Measurements from ENCODE around the gene IL1RAP.

IL1RAP gene

DNA sequence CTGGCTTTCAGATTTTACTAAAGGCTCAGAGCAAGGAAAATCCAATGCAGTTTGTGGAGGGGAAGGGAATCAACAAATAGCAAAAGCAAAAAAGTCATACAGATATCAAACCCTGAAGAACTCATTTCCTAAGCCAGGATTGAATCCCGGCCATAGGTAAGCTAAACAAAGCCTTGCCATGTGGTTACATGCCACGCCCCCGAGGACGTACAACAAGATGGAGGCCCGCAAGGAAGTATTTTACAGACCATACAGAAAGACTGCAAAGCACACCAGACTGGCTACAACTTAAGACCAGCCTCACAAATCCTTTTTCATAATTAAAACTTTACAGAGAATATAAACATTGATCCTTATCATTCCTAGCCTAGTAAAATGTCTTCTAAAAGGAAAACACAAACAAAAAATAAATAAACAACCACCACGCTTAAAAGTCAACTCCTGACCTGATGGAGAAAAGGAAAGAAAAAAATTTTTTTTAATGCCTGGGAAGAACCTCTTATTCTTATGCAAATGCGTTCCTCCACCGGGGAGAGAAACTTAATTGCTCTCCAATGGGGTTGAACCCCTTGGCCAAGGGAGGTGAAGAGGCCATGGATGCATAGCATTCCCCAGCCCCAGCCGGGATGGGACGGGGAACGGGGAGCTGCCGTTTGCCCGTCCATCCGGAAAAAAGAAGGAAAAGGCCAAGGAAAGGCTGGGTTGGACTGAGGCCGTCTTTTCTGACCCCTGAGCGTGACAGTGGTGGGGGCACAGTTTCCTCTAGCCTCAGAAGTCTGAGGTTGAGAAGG lies 39.3 kb downstream of the IL1RAP start:
- TF ChIP-seq, protein P1, sequence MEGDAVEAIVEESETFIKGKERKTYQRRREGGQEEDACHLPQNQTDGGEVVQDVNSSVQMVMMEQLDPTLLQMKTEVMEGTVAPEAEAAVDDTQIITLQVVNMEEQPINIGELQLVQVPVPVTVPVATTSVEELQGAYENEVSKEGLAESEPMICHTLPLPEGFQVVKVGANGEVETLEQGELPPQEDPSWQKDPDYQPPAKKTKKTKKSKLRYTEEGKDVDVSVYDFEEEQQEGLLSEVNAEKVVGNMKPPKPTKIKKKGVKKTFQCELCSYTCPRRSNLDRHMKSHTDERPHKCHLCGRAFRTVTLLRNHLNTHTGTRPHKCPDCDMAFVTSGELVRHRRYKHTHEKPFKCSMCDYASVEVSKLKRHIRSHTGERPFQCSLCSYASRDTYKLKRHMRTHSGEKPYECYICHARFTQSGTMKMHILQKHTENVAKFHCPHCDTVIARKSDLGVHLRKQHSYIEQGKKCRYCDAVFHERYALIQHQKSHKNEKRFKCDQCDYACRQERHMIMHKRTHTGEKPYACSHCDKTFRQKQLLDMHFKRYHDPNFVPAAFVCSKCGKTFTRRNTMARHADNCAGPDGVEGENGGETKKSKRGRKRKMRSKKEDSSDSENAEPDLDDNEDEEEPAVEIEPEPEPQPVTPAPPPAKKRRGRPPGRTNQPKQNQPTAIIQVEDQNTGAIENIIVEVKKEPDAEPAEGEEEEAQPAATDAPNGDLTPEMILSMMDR (IDR thresholded peaks at IDR 0.05; ENCODE audit: extremely low read depth, insufficient read depth, missing control alignments), result no peak
- no peak for DNase-seq (ENCODE audit: low spot score)
- in situ Hi-C loops (cut with MboI; ENCODE audit: low pct_unique_long_range_greater_than_20kb, low sequenced_read_pairs, unreplicated experiment), result no loop called here

GRCh38 chr3:190554197-190554596 lies 40.3 kb downstream of the IL1RAP start:
- in situ Hi-C loops (cut with MboI; ENCODE audit: low pct_unique_long_range_greater_than_20kb, low sequenced_read_pairs, unreplicated experiment), result no loop called here
- TF ChIP-seq, protein P1 (IDR thresholded peaks at IDR 0.05; ENCODE audit: extremely low read depth, insufficient read depth, missing control alignments), result no peak
- no peak for DNase-seq (ENCODE audit: low spot score)

DNA sequence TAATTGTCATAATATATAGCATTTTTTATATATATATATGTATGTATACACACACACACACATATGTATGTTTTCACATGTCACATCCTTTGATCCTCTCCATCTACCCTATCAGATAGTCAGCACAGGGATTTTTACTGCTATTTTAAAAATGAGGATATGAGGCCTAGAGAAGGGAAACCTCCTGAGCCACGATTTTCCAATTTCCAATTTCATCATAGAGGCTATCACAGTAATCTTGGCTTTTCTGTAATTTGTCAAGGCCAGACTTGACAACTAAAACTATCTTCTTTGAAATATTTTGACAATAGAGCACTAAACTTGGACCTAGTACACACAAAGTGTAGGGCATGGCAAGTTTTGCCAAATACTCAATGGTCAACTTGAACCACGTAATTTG lies 42.5 kb downstream of the IL1RAP start:
- TF ChIP-seq, protein P1 (IDR thresholded peaks at IDR 0.05; ENCODE audit: extremely low read depth, insufficient read depth, missing control alignments), result no peak
- no peak for DNase-seq (ENCODE audit: low spot score)
- in situ Hi-C loops (cut with MboI; ENCODE audit: low pct_unique_long_range_greater_than_20kb, low sequenced_read_pairs, unreplicated experiment), result no loop called here

DNA sequence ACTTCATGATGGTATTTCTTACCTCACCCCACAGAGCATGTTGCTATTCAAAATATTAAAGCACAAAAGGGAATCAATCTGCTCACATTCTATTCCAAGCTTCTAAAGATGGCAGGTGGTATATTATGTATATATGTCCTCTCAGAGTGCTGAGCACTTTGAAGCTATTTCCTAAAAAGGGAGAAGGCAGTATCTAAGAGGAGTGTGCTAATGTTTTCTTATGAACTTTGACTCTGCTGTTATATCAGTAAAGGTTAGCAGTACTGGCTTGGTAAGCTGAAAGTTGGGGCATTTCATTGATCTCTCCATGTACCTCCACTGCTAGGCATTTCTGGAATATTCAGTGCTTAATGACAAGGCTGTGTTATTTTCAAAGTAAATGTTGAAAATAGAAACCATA lies 43.4 kb downstream of the IL1RAP start:
- no peak for DNase-seq (ENCODE audit: low spot score)
- in situ Hi-C loops (cut with MboI; ENCODE audit: low pct_unique_long_range_greater_than_20kb, low sequenced_read_pairs, unreplicated experiment), result no loop called here
- TF ChIP-seq, protein P1 (IDR thresholded peaks at IDR 0.05; ENCODE audit: extremely low read depth, insufficient read depth, missing control alignments), result no peak

DNA sequence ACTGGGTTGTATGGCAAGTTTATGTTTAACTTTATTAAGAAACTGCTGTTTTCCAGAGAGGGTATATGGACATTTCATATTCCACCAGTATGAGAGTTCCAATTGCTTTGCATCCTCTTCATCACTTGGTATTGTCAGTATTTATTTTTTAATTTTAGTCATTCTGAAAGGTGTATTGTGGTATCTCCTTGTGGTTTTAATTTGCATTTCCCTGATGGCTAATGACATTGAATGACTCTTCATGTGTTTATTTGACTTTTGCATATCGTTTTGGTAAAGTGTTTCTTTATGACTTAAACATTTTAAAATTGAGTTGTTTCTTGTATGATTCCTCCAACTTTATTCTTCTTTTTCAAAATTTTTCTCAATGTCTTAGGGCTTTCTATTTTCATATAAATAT lies 44.4 kb downstream of the IL1RAP start:
- in situ Hi-C loops (cut with MboI; ENCODE audit: low pct_unique_long_range_greater_than_20kb, low sequenced_read_pairs, unreplicated experiment), result no loop called here
- no peak for DNase-seq (ENCODE audit: low spot score)
- TF ChIP-seq, protein P1 (IDR thresholded peaks at IDR 0.05; ENCODE audit: extremely low read depth, insufficient read depth, missing control alignments), result no peak

DNA sequence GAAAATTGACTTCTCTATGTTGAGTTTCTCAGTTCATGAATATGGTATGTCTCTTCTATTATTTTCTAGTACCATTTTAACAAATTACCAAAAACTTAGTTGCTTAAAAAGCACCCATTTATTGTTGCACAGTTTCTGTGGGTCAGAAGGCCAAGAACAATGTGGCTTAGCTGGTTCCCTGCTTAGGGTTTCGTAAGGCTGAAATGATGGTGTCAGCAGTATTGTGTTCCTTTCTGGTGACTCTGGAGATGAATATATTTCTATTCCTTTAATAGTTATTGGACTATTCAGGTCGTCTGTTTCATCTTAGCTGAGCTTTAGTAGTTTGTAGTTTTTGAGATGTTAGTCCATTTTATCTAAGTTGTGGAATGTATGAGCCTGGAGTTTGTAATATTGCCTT lies 44.9 kb downstream of the IL1RAP start:
- no peak for DNase-seq (ENCODE audit: low spot score)
- TF ChIP-seq, protein P1 (IDR thresholded peaks at IDR 0.05; ENCODE audit: extremely low read depth, insufficient read depth, missing control alignments), result no peak
- in situ Hi-C loops (cut with MboI; ENCODE audit: low pct_unique_long_range_greater_than_20kb, low sequenced_read_pairs, unreplicated experiment), result no loop called here
